AG10803 (cell line): ENCODE results near the gene ZXDC.

Experiments used
- DNase-seq: peaks from one replicate; pipeline ENCODE4 v3.0.0; 2010; ENCODE audit warnings: low read depth
- H3K4me3 ChIP-seq: 2 replicates; pipeline ENCODE4 v1.5.1; 2011; ENCODE audit warnings: mild to moderate bottlenecking, low read length, control low read depth
- TF ChIP-seq, protein P1 (sequence below): conservative IDR thresholded peaks from 2 replicates; pipeline ENCODE4 v1.5.1; 2011; ENCODE audit warnings: mild to moderate bottlenecking, low read length, control low read depth, inconsistent platforms

Gene ZXDC

DNA sequence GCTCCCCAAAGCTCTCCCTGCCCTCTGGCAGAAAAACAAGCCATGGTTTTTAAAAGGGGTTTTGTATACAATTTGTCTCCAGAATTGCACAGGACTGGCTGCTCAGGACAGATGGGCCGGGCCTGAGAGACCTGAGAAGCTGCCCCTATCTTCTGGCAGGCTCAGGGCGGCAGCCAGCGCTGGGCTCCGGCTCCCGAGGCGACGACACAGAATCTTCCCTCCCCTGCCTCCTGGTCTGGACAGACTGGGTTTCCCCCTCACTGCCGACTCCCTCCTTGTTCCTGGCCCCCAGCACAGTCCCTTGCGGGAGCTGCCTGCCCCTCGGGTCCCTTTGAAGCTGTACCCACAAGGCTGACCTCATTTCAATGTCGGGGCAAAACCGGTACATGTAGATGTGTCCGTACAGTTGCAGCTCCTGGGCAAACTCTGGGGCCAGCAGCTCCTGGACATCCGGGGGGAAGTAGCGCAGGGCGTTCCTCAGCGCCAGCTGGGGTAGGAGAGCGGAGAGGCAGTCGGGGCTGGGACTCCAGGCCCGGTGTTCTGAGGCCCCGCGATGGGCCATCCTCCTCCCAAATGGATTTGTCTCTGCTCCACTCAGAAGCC lies 34.7 kb upstream of the ZXDC start:
- H3K4me3 ChIP-seq, result no peak overlapping the region
- DNase-seq, result no peak
- TF ChIP-seq, protein P1, sequence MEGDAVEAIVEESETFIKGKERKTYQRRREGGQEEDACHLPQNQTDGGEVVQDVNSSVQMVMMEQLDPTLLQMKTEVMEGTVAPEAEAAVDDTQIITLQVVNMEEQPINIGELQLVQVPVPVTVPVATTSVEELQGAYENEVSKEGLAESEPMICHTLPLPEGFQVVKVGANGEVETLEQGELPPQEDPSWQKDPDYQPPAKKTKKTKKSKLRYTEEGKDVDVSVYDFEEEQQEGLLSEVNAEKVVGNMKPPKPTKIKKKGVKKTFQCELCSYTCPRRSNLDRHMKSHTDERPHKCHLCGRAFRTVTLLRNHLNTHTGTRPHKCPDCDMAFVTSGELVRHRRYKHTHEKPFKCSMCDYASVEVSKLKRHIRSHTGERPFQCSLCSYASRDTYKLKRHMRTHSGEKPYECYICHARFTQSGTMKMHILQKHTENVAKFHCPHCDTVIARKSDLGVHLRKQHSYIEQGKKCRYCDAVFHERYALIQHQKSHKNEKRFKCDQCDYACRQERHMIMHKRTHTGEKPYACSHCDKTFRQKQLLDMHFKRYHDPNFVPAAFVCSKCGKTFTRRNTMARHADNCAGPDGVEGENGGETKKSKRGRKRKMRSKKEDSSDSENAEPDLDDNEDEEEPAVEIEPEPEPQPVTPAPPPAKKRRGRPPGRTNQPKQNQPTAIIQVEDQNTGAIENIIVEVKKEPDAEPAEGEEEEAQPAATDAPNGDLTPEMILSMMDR, result no peak

- no peak overlapping the region for H3K4me3 ChIP-seq
- DNase-seq, result no peak
- TF ChIP-seq, protein P1, result no peak
Observed at GRCh38 chr3:126509597-126510307, 34.1 kb upstream of the ZXDC start.

DNA sequence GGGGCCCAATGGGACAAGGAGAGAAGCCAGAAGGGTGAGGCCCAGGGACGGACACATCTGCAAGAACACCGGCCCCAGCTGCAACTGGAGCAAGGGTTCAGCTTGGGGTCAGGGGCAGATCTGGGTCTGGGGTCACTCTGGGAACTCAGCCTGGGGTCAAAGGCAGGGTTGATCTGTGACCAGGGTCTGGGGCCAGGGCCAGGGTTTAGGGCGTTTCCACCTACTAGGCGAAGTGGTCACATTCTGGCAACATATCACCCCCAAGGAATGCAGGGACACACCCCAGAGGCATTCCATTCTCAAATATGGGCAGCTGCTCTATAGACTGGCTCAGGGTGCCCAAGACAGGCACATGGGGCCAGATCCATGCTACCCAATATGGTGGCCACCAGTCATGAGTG lies 32.9 kb upstream of the ZXDC start:
- TF ChIP-seq, protein P1, result no peak
- peak; percentile 40 for DNase-seq
- no peak overlapping the region for H3K4me3 ChIP-seq

GRCh38 chr3:126507886-126508285 lies 32.2 kb upstream of the ZXDC start:
- no peak overlapping the region for H3K4me3 ChIP-seq
- TF ChIP-seq, protein P1, result no peak
- DNase-seq, result no peak

DNA sequence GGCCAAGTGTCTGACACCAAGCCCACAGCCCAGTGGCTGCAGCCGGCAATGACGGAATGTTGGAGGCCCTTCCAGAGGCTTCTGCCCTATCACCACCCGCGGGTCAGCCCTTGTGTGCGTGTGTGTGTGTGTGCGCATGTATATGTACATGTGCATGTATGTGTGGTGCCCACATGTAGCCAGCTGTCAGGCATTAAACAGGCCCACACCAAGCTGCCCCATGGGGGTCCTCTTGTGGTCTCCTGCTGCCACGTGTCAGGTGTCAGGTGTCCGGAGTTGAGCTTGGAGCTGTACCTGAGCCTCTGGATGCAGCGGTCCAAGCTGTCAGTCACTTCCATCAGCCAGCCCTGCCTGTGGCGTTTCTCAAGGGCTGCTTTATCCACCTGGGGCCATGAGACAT lies 28.0 kb upstream of the ZXDC start:
- TF ChIP-seq, protein P1, result no peak
- DNase-seq, result no peak

DNA sequence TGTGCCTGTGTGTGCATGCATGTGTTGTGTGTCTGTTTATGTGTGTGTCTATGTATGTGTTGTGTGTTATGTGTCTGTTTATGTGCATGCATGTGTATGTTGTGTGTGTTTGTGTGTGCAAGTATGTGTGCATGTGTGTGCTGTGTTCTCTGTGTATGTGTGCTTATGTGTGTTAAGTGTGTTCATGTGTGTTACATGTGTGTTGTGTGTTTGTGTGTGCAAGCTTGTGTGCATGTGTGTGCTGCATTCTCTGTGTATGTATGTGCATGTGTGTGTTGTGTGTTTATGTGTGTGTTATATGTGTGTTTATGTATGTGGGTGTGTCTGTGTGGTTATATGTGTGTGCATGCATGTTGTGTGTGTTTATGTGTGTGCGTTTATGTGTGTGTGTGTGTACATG lies 27.0 kb upstream of the ZXDC start:
- DNase-seq, result no peak
- TF ChIP-seq, protein P1, result no peak
- H3K4me3 ChIP-seq, result no peak overlapping the region

More for the DNA sequence above, 28.0 kb upstream of the ZXDC start:
- H3K4me3 ChIP-seq, result no peak overlapping the region

DNA sequence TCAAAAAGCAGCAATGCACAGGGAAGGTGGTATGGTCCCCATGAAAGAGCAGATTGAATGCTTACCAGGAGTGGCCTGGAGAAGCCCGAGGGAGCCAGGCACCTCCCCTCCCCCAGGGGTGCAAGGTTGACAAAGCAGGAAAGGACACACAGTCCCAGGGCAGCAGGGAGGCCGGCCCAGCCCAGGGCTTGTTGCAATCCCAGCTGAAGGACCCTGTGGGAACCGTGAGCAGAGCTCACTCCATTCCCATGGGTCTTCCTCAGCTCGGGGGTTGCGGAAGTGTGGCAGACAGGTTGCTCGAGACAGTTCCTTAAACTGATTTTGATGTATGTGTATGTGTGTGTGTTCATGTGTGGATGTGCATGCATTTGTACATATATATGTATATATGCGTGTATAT lies 26.0 kb upstream of the ZXDC start:
- no peak for DNase-seq
- H3K4me3 ChIP-seq, result no peak overlapping the region
- TF ChIP-seq, protein P1, result no peak
